ENCODE results near the gene TEX48.

GRCh38 chr9:114677418-114677817, 4.6 kb downstream of the TEX48 start:
- TF ChIP-seq CTCF (conservative IDR thresholded peaks at IDR 0.05 in 1 of 2, IDR thresholded peaks at IDR 0.05 in 1 of 2; ENCODE audit: low read depth in 1 of 2, low read length in 2 of 2) (no peak), EZH2 (IDR thresholded peaks at IDR 0.05; ENCODE audit: low read length, missing control alignments) (no peak)

Measured in fibroblast of lung (primary cell).